GM19193 (cell line): Measurements from ENCODE around the gene CTF1.

ENCODE experiments used
- POLR2A ChIP-seq: IDR thresholded peaks from 4 replicates; pipeline ENCODE4 v1.6.1; 2011; ENCODE audit not compliant: insufficient read depth, insufficient read length; ENCODE audit errors: extremely low read depth

CTF1 gene, protein sequence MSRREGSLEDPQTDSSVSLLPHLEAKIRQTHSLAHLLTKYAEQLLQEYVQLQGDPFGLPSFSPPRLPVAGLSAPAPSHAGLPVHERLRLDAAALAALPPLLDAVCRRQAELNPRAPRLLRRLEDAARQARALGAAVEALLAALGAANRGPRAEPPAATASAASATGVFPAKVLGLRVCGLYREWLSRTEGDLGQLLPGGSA

DNA sequence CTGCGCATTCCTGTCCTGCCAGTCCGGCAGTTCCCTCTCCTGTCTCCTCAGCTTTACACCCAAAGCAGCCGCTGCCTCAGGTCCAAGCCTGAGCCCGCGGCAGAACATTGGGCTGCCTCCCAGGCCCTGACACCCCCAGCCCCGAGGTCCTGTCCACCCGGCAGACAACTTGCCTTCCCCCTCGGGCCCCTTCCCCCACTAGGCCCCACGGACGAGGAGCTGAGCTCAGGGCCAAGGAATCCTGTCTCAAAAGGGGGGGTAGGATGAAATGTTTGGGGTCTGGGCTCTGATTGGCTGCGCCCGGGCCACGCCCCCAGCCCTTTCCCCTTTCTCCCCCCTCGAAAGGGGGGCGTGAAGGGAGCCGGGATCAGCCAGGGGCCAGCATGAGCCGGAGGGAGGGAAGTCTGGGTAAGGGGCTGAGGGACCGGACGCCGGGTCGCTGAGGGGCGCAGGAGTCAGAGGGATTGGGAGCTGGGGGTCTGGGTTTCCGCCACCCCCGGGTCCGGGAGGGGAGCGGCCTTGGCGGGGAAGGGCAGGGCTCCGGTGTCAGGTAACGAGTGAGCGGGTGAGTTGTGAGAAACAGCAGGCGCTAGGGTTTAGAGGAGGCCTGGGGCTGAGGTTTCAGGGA lies at the start of gene CTF1:
TSS of gene CTF1 (plus strand) at position 354 of the 628 bp plus-strand sequence. CDS start at position 384, 30 bp downstream.
- no peak for TF ChIP-seq POLR2A

DNA sequence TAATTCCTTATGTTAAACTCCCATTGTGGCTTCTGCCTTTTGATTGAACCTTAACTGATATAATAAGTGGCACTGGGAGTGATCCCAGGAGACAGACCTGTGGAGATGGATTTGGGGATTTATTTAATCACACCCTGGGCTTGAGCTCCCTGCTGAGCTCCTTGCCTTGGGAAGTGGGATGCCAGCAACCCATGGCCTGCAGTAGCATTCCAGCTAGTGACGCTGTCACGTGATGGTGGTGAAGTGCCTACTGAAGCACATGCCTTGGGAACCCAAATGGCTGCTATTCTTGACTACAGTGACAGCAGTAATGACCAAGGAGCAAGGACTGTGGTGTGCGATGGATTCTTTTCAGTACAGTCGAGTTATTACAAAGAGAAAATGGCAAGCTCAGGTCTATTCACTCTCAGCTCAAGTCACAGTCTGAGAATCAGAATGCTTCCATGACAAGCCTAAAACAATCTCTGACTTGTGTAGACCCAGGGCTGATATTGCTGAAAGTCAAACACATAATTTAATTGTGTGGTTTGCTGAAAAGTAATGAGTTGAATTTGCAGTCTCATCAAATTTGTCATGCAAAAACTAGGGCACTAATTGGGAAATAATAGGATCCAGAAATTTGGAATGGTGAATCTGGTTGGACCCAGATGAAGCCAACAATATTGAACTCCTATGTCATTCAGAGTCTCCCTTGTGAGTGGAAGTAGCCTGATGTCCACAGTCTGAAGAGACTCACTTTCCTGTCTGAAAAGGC lies 49.6 kb upstream of the CTF1 start:
- no peak for TF ChIP-seq POLR2A

DNA sequence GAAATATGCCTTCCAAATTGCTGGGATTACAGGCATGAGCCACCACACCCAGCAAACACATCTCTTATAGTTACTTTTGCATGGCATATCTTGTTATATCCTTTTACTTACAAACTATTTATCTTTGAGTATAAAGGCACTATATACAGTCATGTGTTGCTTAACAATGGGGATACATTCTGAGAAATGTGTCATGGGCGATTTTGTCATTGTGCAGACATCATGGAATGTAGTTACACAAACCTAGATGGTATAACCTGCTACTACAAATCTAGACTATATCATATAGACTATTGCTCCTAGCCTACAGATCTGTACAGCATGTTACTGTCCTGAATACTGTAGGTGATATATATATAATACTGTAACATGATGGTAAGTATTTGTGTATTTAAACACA lies 46.2 kb upstream of the CTF1 start:
- TF ChIP-seq POLR2A, result no peak

DNA sequence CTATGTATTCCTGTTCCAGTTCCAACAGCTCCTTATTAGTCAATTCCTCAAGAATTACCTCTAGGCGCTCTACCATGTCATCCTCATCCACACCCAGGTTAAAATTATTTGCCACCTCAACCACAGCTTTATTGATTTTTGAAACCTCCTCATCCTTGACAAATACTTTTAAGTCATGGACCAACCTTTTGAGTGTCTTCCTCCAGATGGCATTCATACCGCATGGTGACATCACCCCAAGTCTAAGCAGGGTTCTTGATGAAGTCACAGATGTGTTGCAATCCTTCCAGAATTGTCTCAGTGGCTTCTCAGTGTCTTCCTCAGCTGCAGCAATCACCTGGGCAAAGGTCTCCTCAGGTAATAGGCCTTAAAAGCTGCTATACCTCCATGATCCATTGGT lies 42.7 kb upstream of the CTF1 start:
- no peak for TF ChIP-seq POLR2A

DNA sequence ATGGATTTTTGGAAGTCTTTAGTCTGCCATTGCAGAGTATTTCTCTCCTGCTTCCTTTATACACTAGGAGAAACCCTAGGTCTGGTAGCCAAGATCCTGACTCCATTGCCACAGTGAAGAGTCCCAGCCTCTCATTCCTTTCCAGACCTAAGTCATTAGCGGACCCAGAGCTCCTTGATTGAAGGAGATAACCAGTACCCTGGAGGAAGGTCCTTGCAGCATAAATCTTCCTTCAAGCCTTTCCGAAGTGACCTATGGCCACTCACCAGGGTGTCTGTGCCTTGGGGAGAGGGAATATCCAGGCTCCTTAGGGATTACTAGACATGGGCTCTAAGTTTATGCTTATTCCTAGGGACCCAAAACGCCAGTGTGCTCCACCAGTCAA lies 38.3 kb upstream of the CTF1 start:
- TF ChIP-seq POLR2A, result no peak

DNA sequence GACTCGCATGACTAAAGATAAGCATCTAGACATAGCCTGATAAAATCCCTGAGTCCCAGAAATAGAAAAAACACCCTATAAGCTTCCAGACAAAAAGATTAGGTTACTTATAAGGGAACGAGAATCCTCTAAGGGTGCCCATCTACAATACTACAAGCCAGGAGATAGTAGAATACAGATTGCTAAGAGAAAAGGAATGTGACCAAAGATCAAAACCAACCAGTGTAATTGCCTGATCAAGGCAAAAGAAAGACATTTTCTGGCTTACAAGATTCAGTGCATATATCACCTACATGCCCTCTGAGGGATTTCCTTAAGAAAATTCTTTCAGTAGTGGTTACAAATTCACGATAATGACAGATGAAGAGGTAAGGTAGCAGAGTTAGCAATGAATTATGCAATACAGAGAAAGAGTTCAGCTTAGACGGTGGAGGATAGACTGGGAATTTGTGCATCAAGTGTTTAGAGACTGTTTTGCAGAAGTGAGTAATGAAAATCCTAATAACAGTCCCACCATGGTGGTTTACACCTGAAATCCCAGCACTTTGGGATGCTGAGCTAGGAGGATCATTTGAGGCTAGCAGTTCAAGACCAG lies 37.5 kb upstream of the CTF1 start:
- no peak for TF ChIP-seq POLR2A

DNA sequence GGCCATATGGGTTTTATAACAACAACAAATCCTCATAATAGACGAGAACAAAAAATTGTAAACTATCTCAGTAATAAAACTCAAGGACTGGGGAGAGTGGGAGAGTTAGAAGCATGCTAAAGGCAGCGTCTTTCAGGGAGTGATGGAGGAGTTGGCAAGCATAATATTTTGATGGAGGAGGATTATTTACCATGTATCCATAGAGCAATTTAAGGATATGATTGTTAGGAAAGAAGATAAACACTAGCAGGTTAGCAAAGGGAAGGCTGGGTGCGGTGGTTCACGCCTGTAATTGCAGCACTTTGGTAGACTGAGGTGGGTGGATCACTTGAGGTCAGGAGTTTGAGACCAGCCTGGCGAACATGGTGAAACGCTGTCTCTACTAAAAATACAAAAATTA lies 30.4 kb upstream of the CTF1 start:
- no peak for TF ChIP-seq POLR2A

DNA sequence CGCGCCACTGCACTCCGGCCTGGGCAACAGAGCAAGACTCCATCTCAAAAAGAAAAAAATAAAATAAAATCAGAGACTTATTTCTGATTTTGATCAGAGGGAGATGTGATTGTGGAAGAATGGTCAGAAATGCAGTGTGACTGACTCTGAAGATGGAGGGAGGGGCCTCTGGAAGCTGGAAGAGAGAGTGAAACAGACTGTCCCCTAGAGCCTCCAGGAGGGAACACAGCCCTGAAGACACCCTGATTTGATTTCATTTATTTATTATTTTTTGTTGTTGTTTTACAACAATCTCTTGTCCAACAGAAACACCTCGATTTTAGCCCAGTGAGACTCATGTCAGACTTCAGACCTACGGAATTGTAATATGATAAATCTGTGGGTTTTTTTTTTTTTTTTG lies 28.7 kb upstream of the CTF1 start:
- TF ChIP-seq POLR2A, result no peak

DNA sequence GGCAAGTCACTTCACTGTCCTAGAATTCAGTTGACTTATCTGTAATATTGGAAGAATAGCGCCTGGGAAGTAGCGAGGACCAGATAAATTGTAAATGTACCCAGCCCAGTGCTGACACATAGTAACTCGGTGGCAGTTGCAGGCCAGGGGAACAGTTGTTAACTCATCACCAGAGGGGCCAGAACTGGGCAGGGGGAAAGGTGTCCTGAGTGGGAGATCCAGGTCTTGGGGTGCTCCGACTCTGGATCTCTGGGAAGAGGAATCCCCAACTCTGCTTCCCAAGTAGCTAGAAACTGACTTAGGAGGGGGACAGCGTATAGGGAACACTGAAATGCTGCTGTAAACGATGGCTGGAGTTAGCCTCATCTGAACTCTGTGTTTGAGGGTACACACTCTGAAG lies 25.5 kb upstream of the CTF1 start:
- TF ChIP-seq POLR2A, result no peak

DNA sequence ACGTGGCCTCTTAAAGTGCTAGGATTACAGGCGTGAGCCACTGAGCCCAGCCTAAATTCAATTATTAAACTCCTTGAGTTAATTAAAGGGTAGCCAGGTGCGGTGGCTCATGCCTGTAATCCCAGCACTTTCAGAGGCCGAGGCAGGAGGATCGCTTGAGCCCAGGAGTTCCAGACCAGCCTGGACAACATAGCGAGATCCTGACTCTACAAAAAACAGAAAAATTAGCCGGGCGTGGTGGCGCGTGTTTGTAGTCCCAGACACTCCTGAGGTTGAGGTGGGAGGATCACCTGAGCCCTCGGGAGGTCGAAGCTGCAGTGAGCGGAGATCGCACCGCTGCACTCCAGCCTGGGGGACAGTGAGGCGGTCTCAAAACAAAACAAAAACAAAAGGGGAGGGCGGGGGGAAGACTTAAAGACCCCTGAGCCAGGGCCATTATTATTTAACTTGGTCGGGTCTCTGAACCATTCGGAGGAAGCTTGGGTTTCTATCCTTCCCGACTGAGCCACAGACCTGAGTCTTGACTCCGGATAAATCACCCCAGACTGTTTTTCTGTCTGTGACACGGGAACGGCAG lies 22.1 kb upstream of the CTF1 start:
- TF ChIP-seq POLR2A, result no peak

DNA sequence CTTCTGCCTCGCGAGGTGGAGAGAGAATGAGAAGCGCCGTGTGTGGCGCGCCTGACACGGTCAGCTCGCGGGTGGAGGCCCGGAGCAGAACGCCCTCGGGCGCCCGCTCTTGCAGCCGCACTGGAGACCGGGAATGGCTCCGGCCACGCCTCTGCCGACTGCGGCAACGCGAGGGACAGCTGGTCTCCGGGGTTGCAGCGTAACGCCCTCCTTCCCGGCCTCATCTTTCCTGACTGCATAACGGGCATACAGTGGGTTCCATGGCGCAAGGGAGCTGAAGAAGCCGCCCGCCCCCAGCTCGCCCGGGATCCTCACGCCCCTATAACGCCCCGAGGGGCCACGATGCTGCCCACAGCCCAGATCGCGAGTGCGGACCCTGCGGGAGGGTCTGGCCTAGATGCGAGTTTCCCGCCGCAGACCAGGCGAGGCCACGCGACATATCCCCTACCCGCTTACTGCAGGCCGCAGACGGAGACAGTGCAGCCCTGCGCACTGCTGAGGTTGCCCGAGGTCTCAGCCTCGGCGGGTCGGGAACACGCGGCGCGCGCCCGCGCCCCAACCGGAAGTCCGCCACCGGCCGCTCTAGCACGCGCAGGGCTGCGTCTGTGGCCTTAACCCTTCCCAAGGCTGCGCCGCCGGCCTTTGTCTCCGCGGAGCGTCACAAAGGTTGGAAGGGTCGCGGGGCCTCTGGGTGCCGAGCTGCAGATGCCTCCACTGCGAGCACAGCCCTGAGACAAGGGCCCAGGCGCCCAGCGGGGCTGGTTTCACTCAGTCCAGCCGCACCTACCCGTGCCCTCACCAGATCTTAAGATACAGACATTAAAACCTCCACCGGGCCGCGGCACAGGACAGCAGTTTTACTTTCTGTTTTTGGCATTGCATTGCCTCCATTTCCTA lies 21.3 kb upstream of the CTF1 start:
- TF ChIP-seq POLR2A, result peak; percentile 97

DNA sequence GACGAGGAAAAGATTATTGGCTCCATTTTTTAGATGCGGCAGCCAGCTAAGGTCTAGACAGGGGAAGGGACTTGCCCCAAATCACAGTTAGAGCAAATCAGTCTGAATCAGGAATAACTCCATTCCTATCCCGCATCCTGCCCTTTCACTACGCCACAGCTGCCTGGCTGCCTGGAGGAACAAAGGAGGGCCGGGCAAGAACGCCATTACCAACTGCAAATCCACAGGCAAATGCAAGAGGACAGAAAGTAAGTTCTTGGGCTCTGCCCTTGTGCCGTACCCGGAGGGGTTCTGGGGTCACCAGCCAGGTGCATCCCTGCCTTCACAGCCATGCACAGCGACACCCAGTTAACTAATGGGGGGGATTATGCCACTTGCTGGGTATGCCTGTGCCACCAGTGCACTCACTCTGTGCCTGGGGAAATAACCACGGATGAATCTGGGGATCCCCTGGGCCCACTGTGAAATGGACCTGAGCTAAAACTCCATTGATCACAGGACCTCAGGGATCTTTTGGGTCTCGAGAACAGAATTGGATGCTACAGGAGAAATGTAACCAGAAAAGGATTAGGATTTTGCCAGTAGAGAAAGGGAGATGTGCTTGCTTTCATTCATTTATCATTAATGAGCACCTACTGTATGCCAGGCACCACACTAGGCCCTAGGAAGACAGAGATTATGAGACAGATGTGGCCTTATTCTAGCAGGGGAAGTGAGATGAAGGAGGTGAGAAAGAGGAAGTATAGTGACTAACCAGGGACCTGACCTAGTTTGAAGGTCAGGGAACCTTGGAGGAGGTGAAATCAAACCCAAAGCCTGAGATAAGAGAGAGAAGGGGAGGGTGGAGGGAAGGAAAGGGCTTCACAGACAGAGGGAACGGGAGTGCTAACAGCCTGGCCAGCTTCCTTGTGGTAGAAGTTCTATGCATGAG lies 20.3 kb upstream of the CTF1 start:
- TF ChIP-seq POLR2A, result peak; percentile 45

DNA sequence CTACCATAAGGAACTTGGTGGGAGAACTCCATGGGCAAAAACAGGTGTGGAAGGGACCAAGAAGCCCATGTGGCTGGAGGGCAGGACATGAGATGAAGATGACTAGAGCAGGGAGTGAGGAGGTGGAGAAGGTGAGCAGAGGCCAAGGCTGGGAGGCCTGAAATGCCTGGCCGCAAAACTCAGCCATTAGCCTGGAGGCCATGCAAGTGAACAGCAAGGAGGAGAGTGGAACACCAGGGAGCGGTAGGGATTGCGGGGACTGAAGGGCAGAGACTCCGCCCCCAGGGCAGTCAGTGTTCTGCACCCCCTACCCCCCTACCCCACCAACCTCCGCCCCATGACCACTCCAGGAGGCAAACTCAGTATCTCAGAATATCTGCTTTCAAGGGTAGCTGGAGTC lies 19.5 kb upstream of the CTF1 start:
- TF ChIP-seq POLR2A, result no peak
